Endothelial cell of umbilical vein (primary cell): ENCODE results near the gene OR8B4. TPM values are rescaled to one million over a fixed set of nuclear protein-coding genes. Genes with fewer than 3 reads are reported as not detected.

Experiments
- BruUV-seq: library from RNA; stranded (reverse); fragments of 400-500 nt; replicated peaks from 2 replicates; lab custom pipeline; 2021; lab: Mats Ljungman, UMichigan
- CTCF ChIA-PET: fragments of 300-600, 350-600 bp; sonication (Branson Sonifier 250); formaldehyde crosslinking; loops from one replicate; lab custom pipeline; 2021; ENCODE audit warnings: antibody characterized with exemption, inconsistent platforms; lab: Charles Lee
- POLR2A ChIA-PET: fragments of 300-600, 350-600 bp; sonication (Branson Sonifier 250); formaldehyde crosslinking; loops from one replicate; lab custom pipeline; 2021; ENCODE audit warnings: antibody characterized with exemption, inconsistent platforms; lab: Charles Lee
- DNase-seq: peaks from one replicate; pipeline ENCODE4 v3.0.0-alpha.2; 2011; ENCODE audit warnings: low read depth, low spot score
- FAIRE-seq: peaks from 2 replicates; lab custom pipeline; 2011; peaks lifted over from hg19 to GRCh38; lab: Jason Lieb, UNC
- H2AFZ ChIP-seq: 2 replicates; pipeline ENCODE4 v1.6.0; 2012; ENCODE audit warnings: low read depth, low read length, control low read depth, inconsistent platforms
- H3K27ac ChIP-seq: 2 replicates; pipeline ENCODE4 v1.5.1; 2011; ENCODE audit warnings: low read depth, mild to moderate bottlenecking, control low read depth, low read length, moderate library complexity; ENCODE audit not compliant: insufficient read depth
- H3K27me3 ChIP-seq, 2 experiments: 2 replicates each; pipeline versions ENCODE4 v1.6.0 to v1.6.1; 2011; ENCODE audit warnings: low read length in 2 of 2, mixed read lengths in 1 of 2; ENCODE audit not compliant: control insufficient read depth in 2 of 2, insufficient read depth in 2 of 2
- H3K36me3 ChIP-seq, 2 experiments: 2 replicates in 1 of 2; 3 replicates in 1 of 2; pipeline ENCODE4 v1.5.1; 2011; ENCODE audit warnings: low read length in 2 of 2, mild to moderate bottlenecking in 1 of 2, moderate library complexity in 1 of 2; ENCODE audit not compliant: control insufficient read depth in 2 of 2, insufficient read depth in 2 of 2; ENCODE audit errors: extremely low read depth in 1 of 2
- H3K4me1 ChIP-seq: 3 replicates; pipeline ENCODE4 v1.5.1; 2011; ENCODE audit warnings: mild to moderate bottlenecking, low read length; ENCODE audit not compliant: control insufficient read depth, insufficient read depth; ENCODE audit errors: extremely low read depth
- H3K4me2 ChIP-seq: 2 replicates; pipeline ENCODE4 v1.6.1; 2011; ENCODE audit warnings: low read length, control low read depth, mixed read lengths; ENCODE audit not compliant: insufficient read depth
- H3K4me3 ChIP-seq, 3 experiments: fragments of 200-600 bp in 1 of 3; sonication (generic), shearing (Covaris generic) in 1 of 3; replicated peaks in 1 of 3; 2 replicates each; pipeline ENCODE4 v1.5.1; 2011 to 2016; ENCODE audit warnings: control low read depth in 3 of 3, low read length in 3 of 3, mild to moderate bottlenecking in 2 of 3, inconsistent platforms in 1 of 3, low read depth in 1 of 3, moderate library complexity in 1 of 3; ENCODE audit not compliant: insufficient read depth in 1 of 3
- H3K79me2 ChIP-seq: 2 replicates; pipeline ENCODE4 v1.6.0; 2012; ENCODE audit warnings: low read length, inconsistent platforms; ENCODE audit not compliant: control insufficient read depth, insufficient read depth
- H3K9ac ChIP-seq: replicated peaks from 2 replicates; pipeline ENCODE3; 2011; ENCODE audit warnings: low read length, control low read depth; ENCODE audit not compliant: insufficient read depth; ENCODE audit errors: extremely low read depth
- H3K9me1 ChIP-seq: replicated peaks from 3 replicates; pipeline ENCODE4 v1.6.0; 2011; ENCODE audit warnings: mild to moderate bottlenecking, low read length; ENCODE audit not compliant: control insufficient read depth, insufficient read depth; ENCODE audit errors: extremely low read depth
- H3K9me3 ChIP-seq: replicated peaks from 2 replicates; pipeline ENCODE4 v1.5.1; 2012; ENCODE audit warnings: low read length, inconsistent platforms; ENCODE audit not compliant: control insufficient read depth, insufficient read depth
- H4K20me1 ChIP-seq: replicated peaks from 2 replicates; pipeline ENCODE3; 2011; ENCODE audit warnings: mild to moderate bottlenecking, low read length; ENCODE audit not compliant: control insufficient read depth, insufficient read depth; ENCODE audit errors: extremely low read depth
- EZH2 ChIP-seq: IDR thresholded peaks from 2 replicates; pipeline ENCODE4 v1.6.1; 2012; ENCODE audit warnings: borderline replicate concordance, low read depth, mild to moderate bottlenecking, moderate library complexity, low read length, inconsistent platforms; ENCODE audit not compliant: severe bottlenecking
- FOS ChIP-seq: IDR thresholded peaks from 2 replicates; pipeline ENCODE4 v1.6.1; 2011; ENCODE audit warnings: mild to moderate bottlenecking, low read length, moderate library complexity, borderline replicate concordance; ENCODE audit not compliant: insufficient read depth
- GATA2 ChIP-seq: IDR thresholded peaks from 2 replicates; pipeline ENCODE4 v1.7.0; 2011; ENCODE audit warnings: low read depth, mild to moderate bottlenecking, moderate library complexity, mixed read lengths, low read length; ENCODE audit not compliant: insufficient read length, insufficient read depth
- JUN ChIP-seq: IDR thresholded peaks from 2 replicates; pipeline ENCODE4 v1.6.1; 2011; ENCODE audit warnings: borderline replicate concordance, low read depth; ENCODE audit not compliant: insufficient read length, insufficient read depth
- MYC ChIP-seq: IDR thresholded peaks from one replicate; pipeline ENCODE4 v1.6.1; 2011; ENCODE audit warnings: mild to moderate bottlenecking, low read depth, low read length
- POLR2A ChIP-seq: IDR thresholded peaks from 2 replicates; pipeline ENCODE4 v1.6.1; 2012; ENCODE audit warnings: low read depth, mild to moderate bottlenecking, control low read depth, low read length
- POLR2AphosphoS5 ChIP-seq: IDR thresholded peaks from 2 replicates; pipeline ENCODE4 v1.6.1; 2012; ENCODE audit warnings: low read depth, mild to moderate bottlenecking, control low read depth, low read length, moderate library complexity; ENCODE audit not compliant: insufficient read depth
- dilution Hi-C: fragments of 300-500 bp; cut with MboI; formaldehyde crosslinking; loops from one replicate; pipeline ENCODE4 v1.15.0; 2019; ENCODE audit warnings: low sequenced_read_pairs; ENCODE audit not compliant: extremely low pct_ligation_motif_present
- intact Hi-C: fragments of 100-400 bp; cut with micrococcal nuclease; formaldehyde crosslinking; loops from one replicate; pipeline ENCODE4 v1.10.0; 2022
- polyA plus RNA-seq, 4 experiments: library from polyadenylated mRNA; depleted of rRNA in 3 of 4; stranded (reverse) in 3 of 4; unstranded in 1 of 4; fragments of >200 nt; gene quantifications; 2 replicates each; pipeline versions ENCODE4 v1.2.1 to v1.2.3, GENCODE V29; 2011 to 2012; ENCODE audit warnings: missing spikeins in 1 of 4
- total RNA-seq: library from RNA; stranded (reverse); gene quantifications from 2 replicates; pipeline ENCODE4 v1.2.3, GENCODE V29; 2021
- TF ChIP-seq, protein P1 (sequence below): IDR thresholded peaks from 2 replicates; pipeline ENCODE4 v1.6.1; 2011; ENCODE audit not compliant: insufficient read depth, insufficient read length
- TF ChIP-seq, protein P2 (sequence below), 2 donors: IDR thresholded peaks; 1 replicate in 1 of 2; 2 replicates in 1 of 2; pipeline ENCODE4 v1.5.1; 2011; ENCODE audit warnings: low read length in 2 of 2, mild to moderate bottlenecking in 2 of 2, moderate library complexity in 2 of 2, control low read depth in 1 of 2, inconsistent platforms in 1 of 2, low read depth in 1 of 2; ENCODE audit not compliant: insufficient read depth in 1 of 2; ENCODE audit errors: extremely low read depth in 1 of 2

Gene OR8B4
- total and polyA plus RNA-seq, 2 donors (not counting 3 experiments of a cell fraction or from before 2014, with no cell fraction given) = not detected

DNA sequence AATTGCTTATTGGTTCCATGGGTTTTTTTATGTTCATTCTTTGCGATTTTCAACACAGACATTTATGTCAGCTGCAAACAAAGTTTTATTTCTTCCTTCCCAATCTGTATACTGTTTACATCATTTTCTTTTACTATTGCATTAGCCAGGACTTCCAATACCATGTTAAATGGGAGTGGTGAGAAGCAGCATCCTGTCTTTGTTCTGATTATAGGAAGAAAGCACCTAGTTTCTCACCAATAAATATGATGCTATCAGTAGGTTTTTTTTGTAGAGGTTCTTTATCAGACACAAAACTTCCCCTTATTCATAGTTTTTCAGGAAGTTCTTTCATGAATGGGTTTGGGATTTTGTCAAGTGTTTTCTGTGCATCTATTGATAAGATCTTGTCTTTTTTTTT lies 48.8 kb upstream of the OR8B4 start:
- peaks cover 7 to 26% of the 10 kb centered on the region in 2 experiments for H3K27me3 ChIP-seq
- ChIA-PET CTCF (interaction anchor here (0.7 kb wide), 1 partner anchor 10 kb away, joined by 3 read pairs; no protein-coding TSS in a partner anchor), POLR2A (no interaction called here)
- TF ChIP-seq EZH2 (no peak), GATA2 (no peak), POLR2A (no peak), JUN (no peak), MYC (no peak), FOS (no peak), POLR2AphosphoS5 (no peak)
- TF ChIP-seq, protein P1, sequence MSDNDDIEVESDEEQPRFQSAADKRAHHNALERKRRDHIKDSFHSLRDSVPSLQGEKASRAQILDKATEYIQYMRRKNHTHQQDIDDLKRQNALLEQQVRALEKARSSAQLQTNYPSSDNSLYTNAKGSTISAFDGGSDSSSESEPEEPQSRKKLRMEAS = no peak
- TF ChIP-seq, protein P2, sequence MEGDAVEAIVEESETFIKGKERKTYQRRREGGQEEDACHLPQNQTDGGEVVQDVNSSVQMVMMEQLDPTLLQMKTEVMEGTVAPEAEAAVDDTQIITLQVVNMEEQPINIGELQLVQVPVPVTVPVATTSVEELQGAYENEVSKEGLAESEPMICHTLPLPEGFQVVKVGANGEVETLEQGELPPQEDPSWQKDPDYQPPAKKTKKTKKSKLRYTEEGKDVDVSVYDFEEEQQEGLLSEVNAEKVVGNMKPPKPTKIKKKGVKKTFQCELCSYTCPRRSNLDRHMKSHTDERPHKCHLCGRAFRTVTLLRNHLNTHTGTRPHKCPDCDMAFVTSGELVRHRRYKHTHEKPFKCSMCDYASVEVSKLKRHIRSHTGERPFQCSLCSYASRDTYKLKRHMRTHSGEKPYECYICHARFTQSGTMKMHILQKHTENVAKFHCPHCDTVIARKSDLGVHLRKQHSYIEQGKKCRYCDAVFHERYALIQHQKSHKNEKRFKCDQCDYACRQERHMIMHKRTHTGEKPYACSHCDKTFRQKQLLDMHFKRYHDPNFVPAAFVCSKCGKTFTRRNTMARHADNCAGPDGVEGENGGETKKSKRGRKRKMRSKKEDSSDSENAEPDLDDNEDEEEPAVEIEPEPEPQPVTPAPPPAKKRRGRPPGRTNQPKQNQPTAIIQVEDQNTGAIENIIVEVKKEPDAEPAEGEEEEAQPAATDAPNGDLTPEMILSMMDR (IDR thresholded peaks at IDR 0.05; ENCODE audit: extremely low read depth in 1 of 2, insufficient read depth in 1 of 2, low read depth in 1 of 2, low read length in 2 of 2) = no peak
- no peaks in the 10 kb centered on the region for H3K79me2 ChIP-seq
- no peaks in the 10 kb centered on the region for H3K9me1 ChIP-seq
- dilution Hi-C loops (no loop called here), intact Hi-C loops (no loop called here)
- H2AFZ ChIP-seq = no peak overlapping the region
- no TSS peak for BruUV-seq
- H3K4me3 ChIP-seq = no peak overlapping the region
- no peaks in the 10 kb centered on the region for H3K9me3 ChIP-seq
- no peak overlapping the region for H3K27ac ChIP-seq
- no peak overlapping the region for H3K4me2 ChIP-seq
- DNase-seq (no peak), FAIRE-seq (no peak)
- no peaks in the 10 kb centered on the region for H3K36me3 ChIP-seq
- H3K9ac ChIP-seq = no peak overlapping the region
- no peaks in the 10 kb centered on the region for H3K4me1 ChIP-seq
- no peaks in the 10 kb centered on the region for H4K20me1 ChIP-seq
